ENCODE measurements around the gene CDC42EP2.

GRCh38 chr11:65297026-65297672 lies 17.5 kb upstream of the CDC42EP2 start:
- no peak for TF ChIP-seq EZH2phosphoT487 (IDR thresholded peaks at IDR 0.05; ENCODE audit: borderline replicate concordance, low read depth)
- TF ChIP-seq GATA2 (CRISPR knock-in tag; IDR thresholded peaks at IDR 0.05) = no peak
- TF ChIP-seq CTCF (IDR thresholded peaks at IDR 0.05) = no peak
- TF ChIP-seq IRF3 (IDR thresholded peaks at IDR 0.05; ENCODE audit: low read depth, low read length) = no peak
- no peak for TF ChIP-seq RFX5 (IDR thresholded peaks at IDR 0.05; ENCODE audit: low read length)
- TF ChIP-seq CHD2 (IDR thresholded peaks at IDR 0.05; ENCODE audit: low read length, partially characterized antibody) = no peak
- no peak for TF ChIP-seq FOXM1 (IDR thresholded peaks at IDR 0.05; ENCODE audit: low read depth)
- no peak for TF ChIP-seq FOSL2 (IDR thresholded peaks at IDR 0.05; ENCODE audit: borderline replicate concordance, low read depth)
- no peak for TF ChIP-seq PBX3 (IDR thresholded peaks at IDR 0.05)
